ENCODE results near the gene HHIPL1. TPM values are rescaled to one million over a fixed set of nuclear protein-coding genes. Genes with fewer than 3 reads are reported as not detected.

Gene HHIPL1
- total and polyA plus RNA-seq, 2 of the 8 experiments (the other 6 are each of a cell fraction or from before 2014, with no cell fraction given) = 1.5 to 2.6 TPM

- H4K5ac ChIP-seq (ENCODE audit: insufficient read length, low read depth, low read length) = no peak overlapping the region
- DNase-seq (ENCODE audit: low read depth in 1 of 2, low spot score in 2 of 2) = no peak
- no peaks in the 10 kb centered on the region for H3K79me2 ChIP-seq (ENCODE audit: control insufficient read depth in 1 of 2, insufficient read depth in 2 of 2, low read length in 2 of 2)
- H4K8ac ChIP-seq (ENCODE audit: extremely low read depth, insufficient read depth, low read length) = no peak overlapping the region
- no peak overlapping the region for H2BK15ac ChIP-seq (ENCODE audit: low read length)
- H3K4ac ChIP-seq (replicated peaks; ENCODE audit: insufficient read length, low read depth, low read length) = no peak overlapping the region
- no peak overlapping the region for H3K14ac ChIP-seq (ENCODE audit: insufficient read length)
- CTCF ChIA-PET (ENCODE audit: partially characterized antibody) = interaction anchor here (1.1 to 1.8 kb wide), 6 partner anchors 9 to 117 kb away, joined by 3 to 4 read pairs (median 4); no protein-coding TSS in a partner anchor
- no peak overlapping the region for H2BK120ac ChIP-seq (replicated peaks; ENCODE audit: low read depth, low read length)
- TF ChIP-seq BACH1 (IDR thresholded peaks at IDR 0.05; ENCODE audit: low read length) = no peak
- no peak for TF ChIP-seq RBBP5 (IDR thresholded peaks at IDR 0.05; ENCODE audit: borderline replicate concordance, low read depth, low read length)
- TF ChIP-seq RXRA (IDR thresholded peaks at IDR 0.05; ENCODE audit: insufficient read depth, low read depth, low read length) = no peak
- no peak for TF ChIP-seq JUN (IDR thresholded peaks at IDR 0.05; ENCODE audit: low read depth, low read length)
- TF ChIP-seq TAF7 (optimal IDR thresholded peaks at IDR 0.05; ENCODE audit: borderline replicate concordance, low read depth, low read length) = no peak
- H2BK12ac ChIP-seq (ENCODE audit: low read depth, low read length) = no peak overlapping the region
- no peaks in the 10 kb centered on the region for H3K79me1 ChIP-seq (ENCODE audit: low read depth, low read length)
- H3K27ac ChIP-seq (ENCODE audit: low read depth, low read length) = no peak overlapping the region
- no peak overlapping the region for H3K4me3 ChIP-seq (ENCODE audit: extremely low read depth in 1 of 4, insufficient read depth in 2 of 4, low read depth in 3 of 4, low read length in 4 of 4)
- no peak overlapping the region for H3K23ac ChIP-seq (ENCODE audit: insufficient read length)
- H3K4me1 ChIP-seq (replicated peaks in 1 of 4; ENCODE audit: control insufficient read depth in 3 of 4, insufficient read depth in 4 of 4, low read length in 3 of 4) = no peaks in the 10 kb centered on the region
- no peak overlapping the region for H2BK20ac ChIP-seq (ENCODE audit: low read length)
- H2BK5ac ChIP-seq (ENCODE audit: low read depth, low read length) = no peak overlapping the region
- H2AFZ ChIP-seq (ENCODE audit: low read length) = no peak overlapping the region
- H4K20me1 ChIP-seq (replicated peaks in 1 of 2; ENCODE audit: control insufficient read depth in 1 of 2, insufficient read depth in 2 of 2, low read length in 2 of 2) = no peaks in the 10 kb centered on the region
- no peak overlapping the region for H3K18ac ChIP-seq (ENCODE audit: extremely low read depth, low read length)
- POLR2A ChIA-PET (ENCODE audit: partially characterized antibody) = no interaction called here
- H3K9ac ChIP-seq (replicated peaks in 1 of 4; ENCODE audit: extremely low read depth in 1 of 4, low read depth in 3 of 4, low read length in 3 of 4) = no peak overlapping the region
- no peaks in the 10 kb centered on the region for H3K36me3 ChIP-seq (ENCODE audit: control insufficient read depth in 2 of 4, insufficient read depth in 4 of 4, low read length in 3 of 4)
- no peak overlapping the region for H2AK5ac ChIP-seq (ENCODE audit: low read depth, low read length)
- H3K9me3 ChIP-seq (ENCODE audit: insufficient read depth in 2 of 2, low read depth in 1 of 2, low read length in 1 of 2) = no peaks in the 10 kb centered on the region
- 89% methylated on average over 7 of the region's 8 CpGs; no CpG with 5 or more reads in 1 of the 2 experiments for WGBS, 2 experiments (ENCODE audit: extremely low coverage in 1 of 2, insufficient coverage in 1 of 2, insufficient read length in 1 of 2, insufficient replicate concordance in 2 of 2, low coverage in 1 of 2, low lambda C conversion rate in 2 of 2, missing lambda C conversion rate in 1 of 2)
- H3K56ac ChIP-seq (replicated peaks; ENCODE audit: insufficient read length, low read depth, low read length) = no peak overlapping the region
- H4K91ac ChIP-seq (replicated peaks; ENCODE audit: insufficient read length, low read length) = no peak overlapping the region
- no peaks in the 10 kb centered on the region; a peak in 1 of 7 replicates for H3K27me3 ChIP-seq (replicated peaks in 1 of 4; ENCODE audit: control insufficient read depth in 3 of 4, extremely low read depth in 1 of 4, insufficient read depth in 3 of 4, low read length in 3 of 4)
- H3K4me2 ChIP-seq (ENCODE audit: insufficient read depth in 1 of 2, low read depth in 2 of 2, low read length in 2 of 2) = no peak overlapping the region
- FAIRE-seq = no peak
- no peaks in the 10 kb centered on the region for H3K23me2 ChIP-seq (ENCODE audit: low read depth, low read length)
Measured at GRCh38 chr14:99635116-99635515, 9.8 kb upstream of the HHIPL1 start.

All from H1 (cell line).